HepG2 (cell line): ENCODE data around the gene ARL4D. TPM values are rescaled to one million over a fixed set of nuclear protein-coding genes. Genes with fewer than 3 reads are reported as not detected.

ENCODE experiments used
- ADNP ChIP-seq: sonication (generic); formaldehyde crosslinking; IDR thresholded peaks from 2 replicates; pipeline ENCODE4 v1.4.0; 2020; ENCODE audit warnings: missing genetic modification reagents
- DNMT1 ChIP-seq: sonication (generic); formaldehyde crosslinking; IDR thresholded peaks from 2 replicates; pipeline ENCODE4 v1.5.1; 2020; ENCODE audit warnings: mild to moderate bottlenecking, missing genetic modification reagents
- ETS1 ChIP-seq: sonication (generic); formaldehyde crosslinking; IDR thresholded peaks from 2 replicates; pipeline ENCODE4 v1.4.0; 2020; ENCODE audit warnings: missing genetic modification reagents
- ETV5 ChIP-seq: IDR thresholded peaks from 2 replicates; pipeline ENCODE4 v1.6.1; 2018; ENCODE audit warnings: missing biosample characterization, missing genetic modification reagents, inconsistent platforms, borderline replicate concordance
- GATAD2A ChIP-seq: IDR thresholded peaks from 2 replicates; pipeline ENCODE4 v1.6.1; 2016
- IKZF5 ChIP-seq: IDR thresholded peaks from 2 replicates; pipeline ENCODE4 v1.6.1; 2018; ENCODE audit warnings: missing genetic modification reagents, mild to moderate bottlenecking, missing compliant biosample characterization
- KDM2A ChIP-seq: sonication (generic); formaldehyde crosslinking; IDR thresholded peaks from 2 replicates; pipeline ENCODE4 v1.4.0; 2020; ENCODE audit warnings: low read depth, missing genetic modification reagents, borderline replicate concordance
- KDM4B ChIP-seq: sonication (generic); formaldehyde crosslinking; IDR thresholded peaks from 2 replicates; pipeline ENCODE4 v1.4.0; 2020; ENCODE audit warnings: missing genetic modification reagents
- PATZ1 ChIP-seq: sonication (generic); formaldehyde crosslinking; IDR thresholded peaks from 2 replicates; pipeline ENCODE4 v1.4.0; 2020; ENCODE audit warnings: missing genetic modification reagents
- RBFOX2 ChIP-seq: fragments of 200-400 bp; formaldehyde crosslinking; IDR thresholded peaks from 2 replicates; pipeline ENCODE4 v1.6.1; 2017; ENCODE audit warnings: low read depth, mild to moderate bottlenecking, low read length
- SAP130 ChIP-seq: IDR thresholded peaks from 2 replicates; pipeline ENCODE4 v1.6.1; 2016; ENCODE audit warnings: low read depth
- SIN3A ChIP-seq: IDR thresholded peaks from 2 replicates; pipeline ENCODE4 v1.6.1; 2011; ENCODE audit warnings: low read depth, mild to moderate bottlenecking, control low read depth, low read length, borderline replicate concordance
- SKI ChIP-seq: fragments of 450-650 bp; IDR thresholded peaks from one replicate; pipeline ENCODE4 v1.6.1; 2018; ENCODE audit warnings: mild to moderate bottlenecking; ENCODE audit not compliant: partially characterized antibody
- SMAD9 ChIP-seq: sonication (generic); formaldehyde crosslinking; IDR thresholded peaks from 2 replicates; pipeline ENCODE4 v1.5.1; 2020; ENCODE audit warnings: mild to moderate bottlenecking, missing genetic modification reagents
- SP4 ChIP-seq: sonication (generic); formaldehyde crosslinking; IDR thresholded peaks from 2 replicates; pipeline ENCODE4 v1.8.1; 2023; ENCODE audit warnings: mild to moderate bottlenecking, missing genetic modification reagents
- STAG1 ChIP-seq: sonication (generic); formaldehyde crosslinking; IDR thresholded peaks from 2 replicates; pipeline ENCODE4 v1.4.0; 2020; ENCODE audit warnings: missing genetic modification reagents
- ZFY ChIP-seq: sonication (generic); formaldehyde crosslinking; IDR thresholded peaks from 2 replicates; pipeline ENCODE4 v1.4.0; 2020; ENCODE audit warnings: missing genetic modification reagents
- ZNF335 ChIP-seq: sonication (generic); formaldehyde crosslinking; IDR thresholded peaks from 2 replicates; pipeline ENCODE4 v1.4.0; 2020; ENCODE audit warnings: missing genetic modification reagents
- ZNF432 ChIP-seq: sonication (generic); formaldehyde crosslinking; IDR thresholded peaks from 2 replicates; pipeline ENCODE4 v1.5.0; 2020; ENCODE audit warnings: missing genetic modification reagents, mild to moderate bottlenecking, borderline replicate concordance
- ZNF577 ChIP-seq: sonication (generic); formaldehyde crosslinking; IDR thresholded peaks from 2 replicates; pipeline ENCODE4 v1.4.0; 2020; ENCODE audit warnings: mild to moderate bottlenecking, low read depth, missing genetic modification reagents, borderline replicate concordance
- ZSCAN9 ChIP-seq: IDR thresholded peaks from 2 replicates; pipeline ENCODE4 v1.6.1; 2016; ENCODE audit warnings: borderline replicate concordance
- polyA plus RNA-seq, 8 experiments: library from polyadenylated mRNA; depleted of rRNA in 3 of 8; stranded (reverse) in 7 of 8; unstranded in 1 of 8; fragments of >200 nt; fragmentation: Illumina TruSeq in 4 of 8; extraction: Trizol in 4 of 8; gene quantifications; 2 replicates each; pipeline versions ENCODE4 v1.2.1 to v1.2.3, GENCODE V29; 2011 to 2016; ENCODE audit warnings: low read depth in 4 of 8, missing spikeins in 1 of 8, mixed read lengths in 1 of 8; ENCODE audit not compliant: insufficient read depth in 1 of 8
- total RNA-seq, 5 experiments: library from RNA; depleted of rRNA; stranded (reverse); fragments of >200 nt; fragmentation: Illumina TruSeq; extraction: Trizol; gene quantifications; 2 replicates each; pipeline ENCODE4 v1.2.3, GENCODE V29; 2016; ENCODE audit warnings: low read depth in 1 of 5
- TF ChIP-seq, protein P1 (sequence below): sonication (generic); formaldehyde crosslinking; IDR thresholded peaks from 2 replicates; pipeline ENCODE4 v1.9.0; 2022; ENCODE audit warnings: missing genetic modification reagents, mild to moderate bottlenecking, borderline replicate concordance
- TF ChIP-seq, protein P2 (sequence below): sonication (generic); formaldehyde crosslinking; IDR thresholded peaks from 2 replicates; pipeline ENCODE4 v1.5.0; 2020; ENCODE audit warnings: missing genetic modification reagents
- TF ChIP-seq, protein P3 (sequence below): sonication (generic); formaldehyde crosslinking; IDR thresholded peaks from 2 replicates; pipeline ENCODE4 v1.9.0; 2021; ENCODE audit warnings: missing genetic modification reagents, borderline replicate concordance

Gene ARL4D
- total and polyA plus RNA-seq, 2 of the 13 experiments (the other 11 are each of a cell fraction or from before 2014, with no cell fraction given): 9.0 to 25.9 TPM

GRCh38 chr17:43402567-43402966 lies 3.8 kb downstream of the ARL4D start (continued):
- TF ChIP-seq DNMT1 (CRISPR knock-in tag): no peak
- 0 out of 2 replicates have a peak, but pooled peaks have one; percentile 43 for TF ChIP-seq ZNF335 (CRISPR knock-in tag)
- peak; percentile 79 for TF ChIP-seq PATZ1 (CRISPR knock-in tag)
- TF ChIP-seq ADNP (CRISPR knock-in tag): no peak
- no peak for TF ChIP-seq ZNF577 (CRISPR knock-in tag)
- no peak for TF ChIP-seq ZNF432 (CRISPR knock-in tag)
- no peak for TF ChIP-seq SP4 (CRISPR knock-in tag)
- TF ChIP-seq GATAD2A: peak; percentile 66
- TF ChIP-seq, protein P1, sequence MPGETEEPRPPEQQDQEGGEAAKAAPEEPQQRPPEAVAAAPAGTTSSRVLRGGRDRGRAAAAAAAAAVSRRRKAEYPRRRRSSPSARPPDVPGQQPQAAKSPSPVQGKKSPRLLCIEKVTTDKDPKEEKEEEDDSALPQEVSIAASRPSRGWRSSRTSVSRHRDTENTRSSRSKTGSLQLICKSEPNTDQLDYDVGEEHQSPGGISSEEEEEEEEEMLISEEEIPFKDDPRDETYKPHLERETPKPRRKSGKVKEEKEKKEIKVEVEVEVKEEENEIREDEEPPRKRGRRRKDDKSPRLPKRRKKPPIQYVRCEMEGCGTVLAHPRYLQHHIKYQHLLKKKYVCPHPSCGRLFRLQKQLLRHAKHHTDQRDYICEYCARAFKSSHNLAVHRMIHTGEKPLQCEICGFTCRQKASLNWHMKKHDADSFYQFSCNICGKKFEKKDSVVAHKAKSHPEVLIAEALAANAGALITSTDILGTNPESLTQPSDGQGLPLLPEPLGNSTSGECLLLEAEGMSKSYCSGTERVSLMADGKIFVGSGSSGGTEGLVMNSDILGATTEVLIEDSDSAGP: peak; percentile 30; the same call in 1 of the 2 replicates
- TF ChIP-seq KDM4B: no peak
- TF ChIP-seq, protein P2, sequence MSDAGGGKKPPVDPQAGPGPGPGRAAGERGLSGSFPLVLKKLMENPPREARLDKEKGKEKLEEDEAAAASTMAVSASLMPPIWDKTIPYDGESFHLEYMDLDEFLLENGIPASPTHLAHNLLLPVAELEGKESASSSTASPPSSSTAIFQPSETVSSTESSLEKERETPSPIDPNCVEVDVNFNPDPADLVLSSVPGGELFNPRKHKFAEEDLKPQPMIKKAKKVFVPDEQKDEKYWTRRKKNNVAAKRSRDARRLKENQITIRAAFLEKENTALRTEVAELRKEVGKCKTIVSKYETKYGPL (CRISPR knock-in tag): no peak
- no peak for TF ChIP-seq SKI
- TF ChIP-seq KDM2A (CRISPR knock-in tag): 0 out of 2 replicates have a peak, but pooled peaks have one; percentile 23
- no peak for TF ChIP-seq SMAD9
- TF ChIP-seq RBFOX2: no peak
- TF ChIP-seq, protein P3, sequence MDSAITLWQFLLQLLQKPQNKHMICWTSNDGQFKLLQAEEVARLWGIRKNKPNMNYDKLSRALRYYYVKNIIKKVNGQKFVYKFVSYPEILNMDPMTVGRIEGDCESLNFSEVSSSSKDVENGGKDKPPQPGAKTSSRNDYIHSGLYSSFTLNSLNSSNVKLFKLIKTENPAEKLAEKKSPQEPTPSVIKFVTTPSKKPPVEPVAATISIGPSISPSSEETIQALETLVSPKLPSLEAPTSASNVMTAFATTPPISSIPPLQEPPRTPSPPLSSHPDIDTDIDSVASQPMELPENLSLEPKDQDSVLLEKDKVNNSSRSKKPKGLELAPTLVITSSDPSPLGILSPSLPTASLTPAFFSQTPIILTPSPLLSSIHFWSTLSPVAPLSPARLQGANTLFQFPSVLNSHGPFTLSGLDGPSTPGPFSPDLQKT (CRISPR knock-in tag): no peak
- TF ChIP-seq ETV5 (CRISPR knock-in tag): peak; percentile 34; the same call in 1 of the 2 replicates
- peak; percentile 20; the same call in 1 of the 2 replicates for TF ChIP-seq SIN3A
- peak; percentile 60 for TF ChIP-seq SAP130 (CRISPR knock-in tag)
- TF ChIP-seq ZSCAN9 (CRISPR knock-in tag): 0 out of 2 replicates have a peak, but pooled peaks have one; percentile 46
- TF ChIP-seq ZFY (CRISPR knock-in tag): no peak; the same call in 1 of the 2 replicates
- TF ChIP-seq STAG1 (CRISPR knock-in tag): peak; percentile 71
- peak; percentile 47; the same call in 1 of the 2 replicates for TF ChIP-seq IKZF5 (CRISPR knock-in tag)
- no peak for TF ChIP-seq ETS1
